GM18511 (cell line): ENCODE results near the gene SYTL5.

Source experiments
- ATAC-seq: cut with Tn5 transposase; IDR thresholded peaks from one replicate; pipeline ENCODE4 v1.9.1; 2021; ENCODE audit warnings: mild to moderate bottlenecking, moderate library complexity; ENCODE audit not compliant: unreplicated experiment

The SYTL5 gene

GRCh38 chrX:38086451-38087215 lies 80.3 kb downstream of the SYTL5 start:
- ATAC-seq, result no peak

GRCh38 chrX:38087594-38087993 lies 81.2 kb downstream of the SYTL5 start:
- no peak for ATAC-seq

DNA sequence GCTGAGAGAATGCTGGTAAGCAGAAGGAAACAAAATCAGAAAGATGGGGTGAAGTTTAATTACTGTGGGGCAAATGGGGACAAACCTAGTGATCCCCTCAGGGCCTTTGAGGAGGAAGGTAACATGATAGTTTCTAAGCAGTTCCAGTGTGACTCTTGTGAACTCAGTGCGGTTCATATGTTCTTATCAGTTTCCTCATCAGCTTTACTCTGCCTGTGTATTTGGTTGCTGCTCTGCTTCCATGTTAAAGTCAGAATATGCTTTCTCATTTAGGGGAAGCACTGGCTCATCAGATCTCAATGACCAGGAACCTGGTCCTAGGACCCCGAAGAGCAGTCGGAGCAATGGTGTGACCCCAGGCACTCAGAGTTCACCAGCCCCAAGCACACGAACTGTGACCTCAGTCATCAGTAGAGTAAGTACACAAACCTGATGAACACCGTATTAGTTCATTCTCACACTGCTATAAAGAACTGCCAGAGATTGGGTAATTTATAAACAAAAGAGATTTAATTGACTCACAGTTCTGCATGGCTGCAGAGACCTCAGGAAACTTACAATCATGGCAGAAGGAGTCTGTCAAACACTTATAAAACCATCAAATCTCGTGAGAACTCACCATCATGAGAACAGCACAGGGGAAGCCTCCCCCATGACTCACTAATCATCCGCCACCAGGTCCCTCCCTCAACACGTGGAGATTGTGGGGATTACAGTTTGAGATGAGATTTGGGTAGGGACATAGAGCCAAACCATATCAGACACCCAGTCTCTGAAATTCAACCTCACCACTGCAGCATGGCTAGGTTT lies 83.0 kb downstream of the SYTL5 start:
- no peak for ATAC-seq

GRCh38 chrX:38095971-38096529 lies 89.7 kb downstream of the SYTL5 start:
- ATAC-seq, result no peak

DNA sequence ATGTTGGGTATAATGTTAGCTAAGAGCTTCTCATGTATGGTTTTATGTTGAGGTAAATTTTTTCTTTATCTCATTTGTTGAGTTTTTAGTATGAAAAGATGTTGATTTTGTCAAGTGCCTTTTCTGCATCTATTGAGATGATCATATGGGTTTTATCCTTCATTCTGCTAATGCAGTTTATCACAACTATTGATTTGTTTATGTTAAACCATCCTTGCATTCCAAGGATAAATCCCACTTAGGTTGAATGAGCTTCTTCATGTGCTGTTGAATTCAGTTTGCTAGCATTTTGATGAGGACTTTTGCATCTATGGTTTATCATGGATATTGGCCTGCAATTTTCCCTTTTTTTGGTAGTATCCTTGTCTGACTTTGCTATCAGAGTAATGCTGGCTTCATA lies 93.3 kb downstream of the SYTL5 start:
- ATAC-seq, result no peak

- no peak for ATAC-seq
These were observed 95.9 kb downstream of the SYTL5 start for GRCh38 chrX:38102240-38102639.

GRCh38 chrX:38102875-38103274 lies 96.5 kb downstream of the SYTL5 start:
- ATAC-seq, result no peak

GRCh38 chrX:38103857-38104812 lies 97.8 kb downstream of the SYTL5 start:
- ATAC-seq, result peak; percentile 82

DNA sequence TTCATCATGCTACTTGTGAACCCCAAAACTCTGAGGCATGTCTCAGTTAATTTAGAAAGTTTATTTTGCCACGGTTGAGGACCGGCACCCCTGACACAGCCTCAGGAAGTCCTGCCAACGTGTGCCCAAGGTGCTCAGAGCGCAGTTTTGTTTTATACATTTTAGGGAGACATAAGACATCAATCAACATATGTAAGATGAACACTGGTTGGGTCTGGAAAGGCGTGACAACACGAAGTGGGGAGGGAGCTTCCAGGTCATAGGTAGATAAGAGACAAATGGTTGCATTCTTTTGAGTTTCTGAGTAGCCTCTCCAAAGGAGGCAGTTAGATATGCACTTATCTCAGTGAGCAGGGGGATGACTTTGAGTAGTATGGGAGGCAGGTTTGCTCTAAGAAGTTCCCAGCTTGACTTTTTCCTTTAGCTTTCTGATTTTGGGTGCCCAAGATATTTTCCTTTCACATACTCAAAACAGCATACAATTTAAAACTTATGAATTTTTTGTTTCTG lies 98.9 kb downstream of the SYTL5 start:
- ATAC-seq, result no peak

GRCh38 chrX:38106991-38107655 lies 100.8 kb downstream of the SYTL5 start:
- no peak for ATAC-seq

- no peak for ATAC-seq
These were observed 102.0 kb downstream of the SYTL5 start for GRCh38 chrX:38108364-38108763.

GRCh38 chrX:38109042-38109898 lies 102.9 kb downstream of the SYTL5 start:
- ATAC-seq, result no peak

GRCh38 chrX:38110231-38110630 lies 103.9 kb downstream of the SYTL5 start:
- ATAC-seq, result no peak

- ATAC-seq, result no peak
These were observed 104.8 kb downstream of the SYTL5 start for GRCh38 chrX:38111196-38111595.

DNA sequence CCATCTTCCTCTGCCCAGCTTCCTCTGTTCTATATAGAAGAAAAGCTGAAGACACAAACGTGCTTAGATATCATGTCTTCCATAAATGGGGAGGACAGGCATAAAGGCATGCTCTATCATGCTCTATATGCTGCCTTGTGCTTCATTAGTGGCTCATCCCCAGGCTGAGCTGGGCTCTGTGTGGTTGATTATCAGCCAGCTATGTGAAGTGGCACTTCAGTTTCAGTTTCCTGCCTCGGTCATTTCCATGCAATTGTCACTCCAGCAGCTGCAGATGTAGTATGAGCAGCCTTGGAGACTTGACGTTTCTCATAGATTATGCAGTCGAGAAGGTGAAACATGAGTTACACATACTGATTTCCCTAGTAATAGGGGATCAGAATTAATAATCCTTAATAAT lies 106.2 kb downstream of the SYTL5 start:
- peak; percentile 80 for ATAC-seq

DNA sequence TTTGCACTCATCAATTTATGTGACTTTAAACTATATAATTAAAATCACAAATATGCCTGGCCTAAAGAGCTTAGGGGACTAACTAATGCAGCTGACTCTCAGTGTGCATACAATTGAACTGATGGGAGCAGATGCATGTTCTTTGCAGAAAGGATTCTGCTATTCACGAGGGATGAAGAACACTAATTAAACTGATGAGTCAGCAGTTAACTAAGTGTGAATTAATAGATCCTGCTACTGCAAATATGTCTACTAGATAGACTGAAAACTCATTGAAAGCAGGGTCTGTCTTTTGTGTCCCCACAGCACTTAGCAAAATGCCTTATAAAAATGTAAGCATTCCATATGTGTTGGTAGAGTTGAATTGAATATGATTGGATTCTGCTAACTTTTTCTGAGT lies 110.4 kb downstream of the SYTL5 start:
- no peak for ATAC-seq

- no peak for ATAC-seq
These were observed 111.1 kb downstream of the SYTL5 start for GRCh38 chrX:38117485-38117884.

DNA sequence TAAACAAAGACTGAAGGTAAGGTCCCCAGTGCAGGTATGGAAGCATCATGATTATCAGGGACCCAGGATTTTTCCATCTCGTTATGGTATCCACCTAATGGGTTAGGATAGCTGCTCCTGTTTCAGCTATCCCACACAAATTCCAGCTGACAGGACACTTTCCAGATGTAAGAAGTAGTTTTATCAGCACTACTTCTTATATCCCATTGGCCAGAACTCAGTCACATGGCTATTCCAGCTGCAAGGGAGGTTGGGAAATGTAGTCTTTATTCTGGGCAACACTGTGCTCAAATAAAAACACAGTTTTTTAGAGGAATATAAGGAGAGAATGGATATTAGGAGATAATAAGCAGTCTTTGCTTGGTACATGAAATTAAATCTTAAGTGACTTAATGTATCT lies 117.6 kb downstream of the SYTL5 start:
- ATAC-seq, result no peak

GRCh38 chrX:38126179-38126578 lies 119.8 kb downstream of the SYTL5 start:
- ATAC-seq, result no peak
